Prostate gland (tissue), 2 donors: ENCODE data around the gene POU2AF2.

ENCODE experiments used
- POLR2A ChIP-seq: fragments of 450-650 bp; IDR thresholded peaks from one replicate; pipeline ENCODE4 v1.6.1; 2016; ENCODE audit warnings: antibody characterized with exemption, mild to moderate bottlenecking
- POLR2AphosphoS5 ChIP-seq: sonication (generic); formaldehyde crosslinking; IDR thresholded peaks from one replicate; pipeline ENCODE4 v1.6.1; 2017; ENCODE audit warnings: antibody characterized with exemption
- TF ChIP-seq, protein P1 (sequence below), 4 experiments: fragments of 200-600 bp in 2 of 4; fragments of 450-650 bp in 2 of 4; sonication (generic) in 2 of 4; IDR thresholded peaks; 1 replicate in 3 of 4; 2 replicates in 1 of 4; pipeline ENCODE4 v1.5.1; 2016 to 2019; ENCODE audit warnings: antibody characterized with exemption in 4 of 4, mild to moderate bottlenecking in 2 of 4, moderate library complexity in 2 of 4

DNA sequence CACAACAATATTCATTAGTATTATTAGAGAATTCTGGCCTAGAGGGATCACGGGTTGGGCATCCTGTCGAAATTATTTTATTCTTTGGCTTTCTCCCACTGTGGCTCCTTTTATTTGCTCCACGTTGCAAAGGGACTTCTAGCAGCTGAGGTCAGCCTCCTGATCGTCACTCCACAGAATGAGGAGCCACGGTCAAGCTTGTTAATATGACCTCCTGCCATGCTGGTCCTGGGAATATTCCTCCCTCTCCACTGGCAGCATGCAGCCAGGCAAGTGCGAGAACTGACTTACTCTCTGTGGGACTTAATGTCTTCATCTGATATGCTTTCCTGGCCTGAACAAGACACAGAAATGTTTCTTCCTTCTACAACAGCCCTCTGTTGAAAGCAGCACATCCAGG, 73.8 kb downstream of the POU2AF2 start:
- TF ChIP-seq, protein P1, sequence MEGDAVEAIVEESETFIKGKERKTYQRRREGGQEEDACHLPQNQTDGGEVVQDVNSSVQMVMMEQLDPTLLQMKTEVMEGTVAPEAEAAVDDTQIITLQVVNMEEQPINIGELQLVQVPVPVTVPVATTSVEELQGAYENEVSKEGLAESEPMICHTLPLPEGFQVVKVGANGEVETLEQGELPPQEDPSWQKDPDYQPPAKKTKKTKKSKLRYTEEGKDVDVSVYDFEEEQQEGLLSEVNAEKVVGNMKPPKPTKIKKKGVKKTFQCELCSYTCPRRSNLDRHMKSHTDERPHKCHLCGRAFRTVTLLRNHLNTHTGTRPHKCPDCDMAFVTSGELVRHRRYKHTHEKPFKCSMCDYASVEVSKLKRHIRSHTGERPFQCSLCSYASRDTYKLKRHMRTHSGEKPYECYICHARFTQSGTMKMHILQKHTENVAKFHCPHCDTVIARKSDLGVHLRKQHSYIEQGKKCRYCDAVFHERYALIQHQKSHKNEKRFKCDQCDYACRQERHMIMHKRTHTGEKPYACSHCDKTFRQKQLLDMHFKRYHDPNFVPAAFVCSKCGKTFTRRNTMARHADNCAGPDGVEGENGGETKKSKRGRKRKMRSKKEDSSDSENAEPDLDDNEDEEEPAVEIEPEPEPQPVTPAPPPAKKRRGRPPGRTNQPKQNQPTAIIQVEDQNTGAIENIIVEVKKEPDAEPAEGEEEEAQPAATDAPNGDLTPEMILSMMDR (IDR thresholded peaks at IDR 0.05), result no peak
- TF ChIP-seq POLR2AphosphoS5 (no peak), POLR2A (no peak)
